Omental fat pad (tissue), 4 donors: ENCODE measurements around the gene DNAH5. TPM values are rescaled to one million over a fixed set of nuclear protein-coding genes. Genes with fewer than 3 reads are reported as not detected.

Experiments used
- ATAC-seq: fragments of 150-250 bp; one replicate; pipeline ENCODE4 v1.9.1; 2016; ENCODE audit warnings: mild to moderate bottlenecking, moderate library complexity; ENCODE audit not compliant: low FRiP score
- DNase-seq: peaks from one replicate; pipeline ENCODE4 v3.0.0-alpha.2; 2019; ENCODE audit warnings: low spot score
- total RNA-seq, 4 donors: library from RNA; depleted of rRNA; stranded (reverse); fragments of >200 nt; gene quantifications; one replicate each; pipeline ENCODE4 v1.1.0, GENCODE V29; 2016
- TF ChIP-seq, protein P1 (sequence below), 3 donors: fragments of 450-650 bp; IDR thresholded peaks; one replicate each; pipeline ENCODE4 v1.5.1; 2016 to 2017; ENCODE audit warnings: antibody characterized with exemption in 3 of 3, mild to moderate bottlenecking in 3 of 3, moderate library complexity in 2 of 3

The DNAH5 gene
- total RNA-seq, 4 donors from 2014 or later, result 0.19 to 0.96 (median 0.46) TPM; not detected in 1

DNA sequence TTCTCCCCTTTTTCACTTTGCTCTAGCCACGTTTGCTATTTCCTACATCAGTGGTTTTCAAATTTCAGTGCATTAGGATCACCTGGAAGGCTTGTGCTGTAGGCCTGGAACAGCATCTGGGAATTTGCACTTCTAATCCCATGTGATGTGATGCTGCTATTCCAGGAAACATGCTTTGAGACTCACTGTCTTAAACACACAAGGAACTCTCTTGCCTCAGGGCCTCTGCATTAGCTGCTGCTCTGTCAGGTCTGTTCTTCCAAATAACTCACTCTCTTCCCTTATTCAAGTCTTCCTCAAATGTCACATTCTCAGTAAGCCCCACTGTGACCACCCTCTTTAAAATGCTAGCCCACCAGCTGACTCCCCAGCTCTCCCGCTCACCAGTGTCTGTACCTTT is 204.0 kb downstream of the DNAH5 start:
- ATAC-seq, result no peak
- TF ChIP-seq, protein P1, sequence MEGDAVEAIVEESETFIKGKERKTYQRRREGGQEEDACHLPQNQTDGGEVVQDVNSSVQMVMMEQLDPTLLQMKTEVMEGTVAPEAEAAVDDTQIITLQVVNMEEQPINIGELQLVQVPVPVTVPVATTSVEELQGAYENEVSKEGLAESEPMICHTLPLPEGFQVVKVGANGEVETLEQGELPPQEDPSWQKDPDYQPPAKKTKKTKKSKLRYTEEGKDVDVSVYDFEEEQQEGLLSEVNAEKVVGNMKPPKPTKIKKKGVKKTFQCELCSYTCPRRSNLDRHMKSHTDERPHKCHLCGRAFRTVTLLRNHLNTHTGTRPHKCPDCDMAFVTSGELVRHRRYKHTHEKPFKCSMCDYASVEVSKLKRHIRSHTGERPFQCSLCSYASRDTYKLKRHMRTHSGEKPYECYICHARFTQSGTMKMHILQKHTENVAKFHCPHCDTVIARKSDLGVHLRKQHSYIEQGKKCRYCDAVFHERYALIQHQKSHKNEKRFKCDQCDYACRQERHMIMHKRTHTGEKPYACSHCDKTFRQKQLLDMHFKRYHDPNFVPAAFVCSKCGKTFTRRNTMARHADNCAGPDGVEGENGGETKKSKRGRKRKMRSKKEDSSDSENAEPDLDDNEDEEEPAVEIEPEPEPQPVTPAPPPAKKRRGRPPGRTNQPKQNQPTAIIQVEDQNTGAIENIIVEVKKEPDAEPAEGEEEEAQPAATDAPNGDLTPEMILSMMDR (IDR thresholded peaks at IDR 0.05), result no peak
- DNase-seq, result no peak

DNA sequence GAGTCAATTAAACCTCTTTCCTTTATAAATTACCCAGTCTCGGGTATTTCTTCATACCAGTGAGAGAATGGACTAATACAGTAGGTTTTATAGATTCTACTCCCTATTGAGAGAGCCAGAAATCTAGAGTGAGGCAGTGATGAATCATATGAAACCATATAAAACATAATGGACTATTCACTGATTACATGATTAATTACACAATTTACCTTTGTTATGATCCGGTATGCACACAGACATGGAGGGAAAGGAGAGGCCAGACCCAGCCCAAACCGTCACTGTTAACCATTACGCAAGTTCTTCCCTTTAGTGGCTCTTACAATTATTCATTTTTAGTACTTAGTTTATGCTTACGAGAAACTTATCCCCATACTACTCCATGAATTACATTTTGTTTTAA is 205.0 kb downstream of the DNAH5 start:
- ATAC-seq, result no peak
- TF ChIP-seq, protein P1 (IDR thresholded peaks at IDR 0.05), result no peak
- DNase-seq, result no peak

DNA sequence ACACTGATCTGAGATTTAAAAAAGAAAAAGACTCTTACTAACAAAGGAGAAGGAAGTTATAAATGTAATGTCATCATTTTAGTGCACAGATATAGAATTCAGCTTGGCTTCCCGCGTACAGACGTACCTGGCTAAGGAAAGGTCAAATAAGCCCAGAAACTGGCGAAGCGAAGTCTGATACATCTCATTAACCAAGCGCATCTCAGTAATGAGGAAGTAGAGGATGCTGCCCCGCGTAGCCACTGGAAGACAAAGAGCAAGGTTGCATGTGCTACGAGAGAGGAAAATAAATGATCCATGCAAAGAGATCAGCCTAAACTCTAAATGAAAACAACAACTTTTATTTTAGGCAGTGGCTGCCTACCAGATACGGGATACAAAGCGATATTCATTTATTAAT is 208.8 kb downstream of the DNAH5 start:
- DNase-seq, result no peak
- TF ChIP-seq, protein P1 (IDR thresholded peaks at IDR 0.05), result no peak
- no peak for ATAC-seq

DNA sequence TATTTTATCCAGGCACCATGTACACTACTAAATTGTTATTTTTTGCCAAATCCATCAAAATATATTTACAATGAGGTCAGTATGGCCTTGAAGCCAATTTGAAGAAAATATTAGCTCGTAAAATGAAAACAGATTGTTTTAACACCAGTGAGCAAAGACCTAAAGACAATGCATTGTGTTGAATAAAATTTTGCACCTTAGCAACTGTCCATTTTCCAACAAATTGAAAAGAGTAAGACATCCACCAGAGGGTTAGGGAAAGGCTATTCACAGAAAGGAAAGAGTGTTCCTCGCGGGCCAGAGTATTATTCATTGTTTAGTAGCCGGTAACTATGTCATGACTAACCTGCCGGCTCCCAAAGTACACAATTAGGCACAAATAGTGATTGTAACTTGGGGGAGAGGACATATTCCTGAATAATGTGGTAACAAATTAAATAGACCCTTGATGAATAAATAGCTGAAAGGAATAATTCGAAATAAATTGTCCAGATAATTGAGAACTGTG is 213.3 kb downstream of the DNAH5 start:
- TF ChIP-seq, protein P1 (IDR thresholded peaks at IDR 0.05), result no peak
- no peak for ATAC-seq
- no peak for DNase-seq

DNA sequence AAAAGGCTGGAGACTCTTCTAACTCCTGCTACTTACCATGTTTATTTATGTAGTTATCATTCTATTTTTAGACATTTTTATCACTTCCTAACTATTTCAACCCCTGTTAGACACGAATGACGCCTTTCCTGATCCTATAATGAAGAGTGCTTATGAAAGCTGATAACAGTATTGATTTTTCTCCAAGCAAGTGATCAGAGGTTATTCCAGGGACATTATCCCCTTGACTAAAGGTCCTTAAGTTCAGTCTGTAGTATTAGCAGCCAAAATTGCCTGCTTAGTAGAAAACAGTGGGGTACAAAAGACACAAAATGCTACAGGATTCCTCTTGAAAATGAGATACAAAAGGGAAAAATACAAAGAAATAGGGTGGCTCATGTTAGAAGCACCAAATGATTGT is 235.6 kb downstream of the DNAH5 start:
- ATAC-seq, result no peak
- no peak for DNase-seq
- TF ChIP-seq, protein P1 (IDR thresholded peaks at IDR 0.05), result no peak

DNA sequence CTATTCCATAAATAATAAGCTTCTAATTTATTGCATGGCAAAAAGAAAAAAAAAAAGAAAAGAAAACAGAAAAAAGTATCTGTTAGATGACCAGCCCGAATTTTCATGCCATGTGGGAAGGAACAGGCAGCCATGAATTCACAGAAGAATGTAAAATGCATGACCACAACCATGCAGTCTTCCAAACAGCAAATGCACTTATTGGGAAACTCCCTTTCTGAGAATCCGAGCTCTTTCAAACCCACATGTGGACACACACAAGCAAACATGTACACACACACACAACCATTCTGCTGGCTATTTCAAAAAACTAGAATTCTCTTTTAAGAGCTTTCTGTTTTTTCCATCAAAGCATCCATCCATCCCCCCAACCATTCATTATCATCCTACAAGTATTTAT is 236.1 kb downstream of the DNAH5 start:
- no peak for ATAC-seq
- TF ChIP-seq, protein P1 (IDR thresholded peaks at IDR 0.05), result no peak
- DNase-seq, result no peak

DNA sequence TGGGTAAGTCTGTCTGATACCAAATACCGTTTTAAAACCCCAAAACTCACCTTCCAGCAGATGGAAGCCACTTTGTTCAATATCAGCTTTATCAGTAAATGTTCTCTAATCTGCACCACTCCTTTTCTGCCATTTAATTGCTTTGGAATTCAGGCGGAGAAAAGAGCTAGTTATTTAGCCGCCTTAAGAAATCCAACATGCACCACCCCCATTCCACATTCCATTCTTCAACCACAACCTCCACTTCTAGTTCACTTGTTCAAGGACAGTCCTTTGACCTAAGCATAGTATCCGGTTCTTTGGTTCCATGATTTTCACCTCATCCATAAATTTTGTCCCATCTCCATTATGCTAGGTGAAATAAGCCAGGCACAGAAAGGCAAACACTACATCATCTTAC is 240.1 kb downstream of the DNAH5 start:
- DNase-seq (no peak), ATAC-seq (no peak)
- TF ChIP-seq, protein P1 (IDR thresholded peaks at IDR 0.05), result no peak
